Measurements from ENCODE around the gene HBZ. TPM values are rescaled to one million over a fixed set of nuclear protein-coding genes. Genes with fewer than 3 reads are reported as not detected.
"Not testable (repeated sequence)": the region's sequence is repeated elsewhere in the genome, so short reads cannot be mapped to it uniquely, and the experiment has no call there.

HBZ gene
- total and polyA plus RNA-seq, 8 donors = not detected

GRCh38 chr16:169014-169413, 16.6 kb downstream of the HBZ start:
- H3K27me3 ChIP-seq = peaks cover 29 to 84% (median 69%) of the 10 kb centered on the region in 3 donors

GRCh38 chr16:170088-170507, 17.7 kb downstream of the HBZ start:
- H3K36me3 ChIP-seq; H3K27ac ChIP-seq; H3K9me3 ChIP-seq; H3K4me3 ChIP-seq; intact Hi-C loops (cut with DNase I; ENCODE audit: low total_unique reads): not testable (repeated sequence)
- DNase-seq = peak in 1 of 2 donors; percentile 52
- Histone ChIP-seq H3K4me1 (peaks cover 14 to 27% (median 19%) of the 10 kb centered on the region in 4 donors), H3K27me3 (peaks cover 30 to 92% (median 74%) of the 10 kb centered on the region in 3 donors)
- 2 to 8% (median 3%) methylated on average over 5 of the region's 5 CpGs for WGBS, 5 donors

More at GRCh38 chr16:169014-169413, 16.6 kb downstream of the HBZ start:
- 9 to 33% (median 27%) methylated on average over 1 to 3 of the region's 3 CpGs for WGBS, 5 donors
- no peaks in the 10 kb centered on the region for H3K36me3 ChIP-seq
- H3K4me1 ChIP-seq = peaks cover 16 to 29% (median 21%) of the 10 kb centered on the region in 4 donors
- intact Hi-C loops (cut with DNase I; ENCODE audit: low total_unique reads) = no loop called here
- DNase-seq = no peak
- no peak overlapping the region for H3K4me3 ChIP-seq
- no peak overlapping the region for H3K27ac ChIP-seq
- H3K9me3 ChIP-seq = no peaks in the 10 kb centered on the region
- TF ChIP-seq EP300 (IDR thresholded peaks at IDR 0.05) (no peak), POLR2AphosphoS5 (IDR thresholded peaks at IDR 0.05) (no peak), POLR2A (IDR thresholded peaks at IDR 0.05) (no peak), CTCF (IDR thresholded peaks at IDR 0.05) (no peak)

DNA sequence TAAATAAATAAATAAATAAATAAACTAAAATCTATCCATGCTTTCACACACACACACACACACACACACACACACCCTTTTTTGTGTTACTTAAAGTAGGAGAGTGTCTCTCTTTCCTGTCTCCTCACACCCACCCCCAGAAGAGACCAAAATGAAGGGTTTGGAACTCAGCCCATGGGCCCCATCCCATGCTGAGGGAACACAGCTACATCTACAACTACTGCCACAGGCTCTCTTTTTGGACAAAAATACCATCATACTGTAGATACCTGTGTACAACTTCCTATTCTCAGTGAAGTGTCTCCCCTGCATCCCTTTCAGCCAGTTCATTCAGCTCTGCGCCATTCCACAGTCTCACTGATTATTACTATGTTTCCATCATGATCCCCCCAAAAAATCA, 18.3 kb downstream of the HBZ start:
- intact Hi-C loops (cut with DNase I; ENCODE audit: low total_unique reads) = no loop called here
- no peaks in the 10 kb centered on the region for H3K9me3 ChIP-seq
- 41 to 95% (median 61%) methylated on average over 1 of the region's 1 CpG for WGBS, 5 donors
- H3K27ac ChIP-seq = no peak overlapping the region
- DNase-seq = no peak
- no peaks in the 10 kb centered on the region for H3K36me3 ChIP-seq
- H3K4me3 ChIP-seq = no peak overlapping the region
- TF ChIP-seq CTCF (IDR thresholded peaks at IDR 0.05) (no peak), POLR2AphosphoS5 (IDR thresholded peaks at IDR 0.05) (no peak), EP300 (IDR thresholded peaks at IDR 0.05) (no peak), POLR2A (IDR thresholded peaks at IDR 0.05) (no peak)
- H3K4me1 ChIP-seq = peaks cover 7 to 24% (median 14%) of the 10 kb centered on the region in 4 donors
- H3K27me3 ChIP-seq = peaks cover 30 to 92% (median 74%) of the 10 kb centered on the region in 3 donors

- DNase-seq; H3K27ac ChIP-seq; intact Hi-C loops (cut with DNase I; ENCODE audit: low total_unique reads); H3K9me3 ChIP-seq; H3K36me3 ChIP-seq; H3K4me3 ChIP-seq: not testable (repeated sequence)
- peaks cover 15 to 86% (median 67%) of the 10 kb centered on the region in 3 donors for H3K27me3 ChIP-seq
- WGBS, 5 donors = no CpG with 5 or more reads among the region's 74 CpGs
- H3K4me1 ChIP-seq = peaks cover 0 to 19% (median 12%) of the 10 kb centered on the region in 4 donors
These were observed 20.0 kb downstream of the HBZ start, which contains the start of gene HBA2 for GRCh38 chr16:172374-172941. Gene HBA2 (plus strand): TSS chr16:172876. CDS start chr16:172913, 37 bp downstream.

DNA sequence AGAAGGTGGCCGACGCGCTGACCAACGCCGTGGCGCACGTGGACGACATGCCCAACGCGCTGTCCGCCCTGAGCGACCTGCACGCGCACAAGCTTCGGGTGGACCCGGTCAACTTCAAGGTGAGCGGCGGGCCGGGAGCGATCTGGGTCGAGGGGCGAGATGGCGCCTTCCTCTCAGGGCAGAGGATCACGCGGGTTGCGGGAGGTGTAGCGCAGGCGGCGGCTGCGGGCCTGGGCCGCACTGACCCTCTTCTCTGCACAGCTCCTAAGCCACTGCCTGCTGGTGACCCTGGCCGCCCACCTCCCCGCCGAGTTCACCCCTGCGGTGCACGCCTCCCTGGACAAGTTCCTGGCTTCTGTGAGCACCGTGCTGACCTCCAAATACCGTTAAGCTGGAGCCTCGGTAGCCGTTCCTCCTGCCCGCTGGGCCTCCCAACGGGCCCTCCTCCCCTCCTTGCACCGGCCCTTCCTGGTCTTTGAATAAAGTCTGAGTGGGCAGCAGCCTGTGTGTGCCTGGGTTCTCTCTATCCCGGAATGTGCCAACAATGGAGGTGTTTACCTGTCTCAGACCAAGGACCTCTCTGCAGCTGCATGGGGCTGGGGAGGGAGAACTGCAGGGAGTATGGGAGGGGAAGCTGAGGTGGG, 20.9 kb downstream of the HBZ start:
- H3K4me3 ChIP-seq; intact Hi-C loops (cut with DNase I; ENCODE audit: low total_unique reads); H3K27ac ChIP-seq; DNase-seq; H3K9me3 ChIP-seq; H3K36me3 ChIP-seq: not testable (repeated sequence)
- WGBS, 5 donors = 7 to 13% (median 10%) methylated on average over 4 to 30 of the region's 44 CpGs
- Histone ChIP-seq H3K27me3 (peaks cover 14 to 86% (median 67%) of the 10 kb centered on the region in 3 donors), H3K4me1 (peaks cover 0 to 25% (median 12%) of the 10 kb centered on the region in 4 donors)

DNA sequence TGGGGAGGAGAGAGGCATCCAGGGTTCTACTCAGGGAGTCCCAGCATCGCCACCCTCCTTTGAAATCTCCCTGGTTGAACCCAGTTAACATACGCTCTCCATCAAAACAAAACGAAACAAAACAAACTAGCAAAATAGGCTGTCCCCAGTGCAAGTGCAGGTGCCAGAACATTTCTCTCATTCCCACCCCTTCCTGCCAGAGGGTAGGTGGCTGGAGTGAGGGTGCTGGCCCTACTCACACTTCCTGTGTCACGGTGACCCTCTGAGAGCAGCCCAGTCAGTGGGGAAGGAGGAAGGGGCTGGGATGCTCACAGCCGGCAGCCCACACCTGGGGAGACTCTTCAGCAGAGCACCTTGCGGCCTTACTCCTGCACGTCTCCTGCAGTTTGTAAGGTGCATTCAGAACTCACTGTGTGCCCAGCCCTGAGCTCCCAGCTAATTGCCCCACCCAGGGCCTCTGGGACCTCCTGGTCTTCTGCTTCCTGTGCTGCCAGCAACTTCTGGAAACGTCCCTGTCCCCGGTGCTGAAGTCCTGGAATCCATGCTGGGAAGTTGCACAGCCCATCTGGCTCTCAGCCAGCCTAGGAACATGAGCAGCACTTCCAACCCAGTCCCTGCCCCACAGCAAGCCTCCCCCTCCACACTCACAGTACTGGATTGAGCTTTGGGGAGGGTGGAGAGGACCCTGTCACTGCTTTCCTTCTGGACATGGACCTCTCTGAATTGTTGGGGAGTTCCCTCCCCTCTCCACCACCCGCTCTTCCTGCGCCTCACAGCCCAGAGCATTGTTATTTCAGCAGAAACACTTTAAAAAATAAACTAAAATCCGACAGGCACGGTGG, 21.7 kb downstream of the HBZ start:
- H3K9me3 ChIP-seq; H3K4me3 ChIP-seq; H3K27ac ChIP-seq; intact Hi-C loops (cut with DNase I; ENCODE audit: low total_unique reads); H3K36me3 ChIP-seq: not testable (repeated sequence)
- WGBS, 5 donors = 14 to 26% (median 21%) methylated on average over 4 to 8 of the region's 13 CpGs
- DNase-seq = peak; percentile 38 to 69
- peaks cover 22 to 86% (median 67%) of the 10 kb centered on the region in 3 donors for H3K27me3 ChIP-seq
- peaks cover 0 to 25% (median 10%) of the 10 kb centered on the region in 4 donors for H3K4me1 ChIP-seq
